Stimulated activated CD4-positive, alpha-beta T cell treated with anti-CD3 and anti-CD28 coated beads, Interleukin-2, amount 100 ng/mL, for 48 hours (primary cell): ENCODE data around the gene SLC45A3.

ENCODE experiments used
- DNase-seq, 2 donors: peaks; one replicate each; pipeline ENCODE4 v3.0.0-alpha.2; 2020

SLC45A3 gene

DNA sequence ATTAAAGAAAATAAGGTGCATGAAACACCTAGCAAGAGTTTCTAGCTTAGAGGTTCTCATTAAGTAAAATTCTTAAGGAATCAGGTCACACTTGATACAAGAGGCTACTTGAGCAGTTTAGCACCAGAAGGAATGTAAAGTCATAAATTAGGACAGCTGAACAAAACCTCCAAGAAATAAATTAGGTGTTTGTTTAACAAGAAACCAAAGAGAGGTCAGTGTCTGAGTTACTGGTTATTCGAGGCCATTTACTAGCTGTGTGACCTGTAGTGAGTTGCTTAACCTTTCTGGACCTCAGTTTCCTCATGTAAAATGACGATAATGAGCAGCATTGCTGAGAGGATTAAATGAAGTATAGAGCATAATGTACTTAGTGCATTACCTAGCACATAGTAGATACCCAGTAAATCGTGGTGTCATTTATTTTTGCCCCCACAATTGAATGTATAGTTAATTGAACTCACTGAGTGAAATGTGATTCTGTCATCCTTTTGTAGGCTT, 47.6 kb downstream of the SLC45A3 start:
- no peak for DNase-seq

DNA sequence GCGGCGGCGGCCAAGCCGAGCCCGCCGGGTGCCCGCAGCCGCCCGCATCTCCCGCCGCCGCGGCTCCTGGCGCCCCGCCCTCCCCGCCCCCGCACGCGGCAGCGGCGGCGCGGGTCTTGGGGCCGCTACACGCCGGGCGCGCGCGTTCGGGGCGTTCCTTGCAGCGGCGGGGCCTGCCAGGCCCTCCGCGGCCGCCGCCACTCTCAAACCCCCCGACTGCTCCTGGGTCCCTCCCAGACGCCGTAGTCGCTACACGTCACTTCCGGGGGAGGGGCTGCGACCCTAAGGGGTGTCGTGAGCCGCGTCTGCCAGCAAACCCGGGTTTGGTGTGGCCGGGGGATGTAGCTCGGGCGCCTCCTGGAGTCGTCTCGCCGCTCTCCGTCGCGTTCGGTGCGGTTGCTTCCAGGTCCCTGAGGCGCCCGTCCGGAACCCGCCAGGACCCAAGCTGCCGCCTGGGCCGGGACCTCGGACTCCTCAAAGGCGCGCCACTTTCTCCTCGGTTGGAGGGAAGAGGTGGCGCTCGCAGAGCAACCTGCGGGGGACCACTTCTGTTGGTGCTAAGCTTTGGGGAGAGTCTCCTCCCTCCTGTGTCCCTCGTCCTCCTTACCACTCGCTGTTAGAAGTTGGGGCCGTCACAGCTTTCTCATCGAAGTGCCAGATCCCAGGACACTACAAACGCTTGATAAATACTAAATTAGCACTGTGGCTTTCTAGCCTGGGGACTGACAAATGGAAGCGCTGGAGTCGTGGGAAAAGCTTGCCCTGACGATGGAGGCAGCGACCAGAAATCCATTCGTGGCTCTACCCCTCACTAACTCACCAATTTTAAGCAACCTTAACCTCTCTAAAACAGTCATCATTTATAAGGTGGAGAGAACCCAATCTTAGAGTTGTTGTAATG, 48.3 kb downstream of the SLC45A3 start, which contains the start of gene ELK4:
Gene ELK4, minus strand, starts transcription at position 244 of the 901 bp plus-strand sequence. CDS start 8,129 bp downstream, outside the sequence.
- DNase-seq = peak; percentile 99

DNA sequence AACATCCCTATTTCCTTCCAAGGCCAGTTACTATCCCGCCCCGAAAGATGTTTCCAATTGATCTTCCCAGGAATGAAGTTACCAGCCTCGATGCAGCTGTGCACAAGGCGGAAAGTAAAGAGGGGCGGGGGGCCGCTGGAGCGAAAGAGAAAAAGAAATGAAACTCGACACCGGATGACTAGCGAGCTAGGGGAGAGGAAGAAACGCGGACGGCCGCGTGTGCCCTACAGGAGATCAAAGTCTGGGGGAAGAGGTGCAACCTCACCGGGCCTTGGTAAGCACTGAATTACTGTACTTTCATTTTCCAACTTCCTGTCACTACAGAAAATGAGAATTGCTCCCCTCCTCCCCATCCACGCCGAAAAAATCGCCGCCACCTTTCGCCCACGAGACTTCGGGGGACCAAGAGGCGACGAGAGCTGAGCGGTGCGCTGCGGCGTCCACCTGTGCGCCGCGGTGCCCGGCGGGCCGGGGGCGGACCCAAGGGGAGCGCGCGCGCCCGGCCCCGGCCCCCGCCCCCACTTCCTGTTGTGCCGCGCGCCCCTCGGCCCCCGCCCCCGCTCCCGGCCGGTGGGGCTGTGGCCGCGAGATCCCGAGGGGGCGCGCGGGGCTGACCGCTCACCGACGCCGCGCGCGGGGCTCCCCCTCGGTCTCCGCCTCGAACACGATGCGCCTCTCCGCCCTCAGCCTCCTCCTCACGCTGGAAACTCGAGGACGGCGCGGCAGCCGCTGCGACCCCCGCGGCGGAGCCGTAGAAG, 49.1 kb downstream of the SLC45A3 start:
- peak; percentile 68 for DNase-seq

DNA sequence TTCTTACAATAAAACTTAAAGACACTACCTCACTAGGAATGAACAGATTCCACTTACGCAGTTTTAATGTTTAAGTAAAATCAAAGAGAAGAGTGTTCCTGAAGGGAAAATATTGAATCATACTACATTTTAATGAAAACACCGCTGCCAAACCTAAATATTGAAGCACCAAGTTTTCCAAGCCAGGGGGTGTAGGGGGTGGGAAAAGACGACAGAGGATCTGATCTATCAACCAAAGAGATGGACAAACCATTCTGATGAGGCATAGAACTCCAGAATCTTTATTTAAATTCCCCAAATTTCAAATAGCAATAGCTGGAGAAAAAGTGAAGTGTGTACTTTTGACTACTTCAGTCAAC, 49.7 kb downstream of the SLC45A3 start:
- no peak for DNase-seq

DNA sequence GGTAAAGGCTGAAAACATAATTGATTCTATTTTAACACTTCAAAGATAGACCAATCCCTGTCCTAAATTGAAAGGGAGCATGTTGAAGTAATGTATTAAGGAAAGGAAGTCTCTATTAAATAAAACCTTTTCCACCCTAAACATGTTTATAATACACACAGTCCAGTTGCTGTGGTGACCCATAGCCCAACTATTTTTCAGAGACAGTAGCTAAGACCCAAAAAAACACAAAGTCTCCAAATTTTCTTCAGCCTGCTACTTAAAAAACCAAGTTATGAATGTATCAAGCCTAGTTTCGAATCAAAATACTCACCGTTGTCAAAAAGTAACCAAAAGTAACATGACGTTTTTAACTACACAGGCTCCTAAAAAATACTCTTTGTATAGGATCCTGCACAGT, 50.1 kb downstream of the SLC45A3 start:
- no peak for DNase-seq

DNA sequence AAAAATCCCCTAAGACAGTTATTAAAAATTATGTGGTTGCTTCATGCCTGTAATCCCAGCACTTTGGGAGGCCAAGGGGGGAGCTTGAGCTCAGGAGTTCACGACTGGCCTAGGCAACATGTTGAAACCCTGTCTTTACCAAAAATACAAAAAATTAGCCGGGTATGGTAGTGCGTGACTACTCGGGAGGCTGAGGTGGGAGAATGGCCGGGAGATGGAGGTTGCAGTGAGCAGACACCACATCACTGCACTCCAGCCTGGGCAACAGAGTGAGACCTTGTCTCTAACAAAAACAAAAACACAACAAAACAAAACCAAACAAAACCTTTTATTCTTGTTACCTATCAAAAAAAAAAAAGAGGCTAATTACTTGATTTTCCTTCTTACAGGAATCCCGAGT, 50.6 kb downstream of the SLC45A3 start:
- no peak for DNase-seq

DNA sequence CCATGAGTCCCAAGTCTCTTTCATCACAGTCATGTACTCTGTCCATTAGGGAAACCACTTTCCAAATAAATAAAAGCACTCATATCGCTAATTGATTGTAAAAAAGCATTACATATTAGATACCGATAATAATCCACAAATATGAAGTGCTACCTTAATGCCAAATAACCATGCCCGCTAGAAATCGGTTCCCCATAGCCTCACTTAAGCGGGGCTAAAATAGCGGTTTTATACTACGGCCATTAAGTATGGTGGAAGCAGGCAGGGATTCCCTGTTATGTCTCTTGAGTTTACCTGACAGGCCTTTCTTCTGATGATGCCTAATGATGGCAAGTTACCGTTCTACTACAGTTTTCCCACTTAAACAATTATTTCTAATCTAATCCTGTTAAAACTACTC, 52.4 kb downstream of the SLC45A3 start:
- no peak for DNase-seq

DNA sequence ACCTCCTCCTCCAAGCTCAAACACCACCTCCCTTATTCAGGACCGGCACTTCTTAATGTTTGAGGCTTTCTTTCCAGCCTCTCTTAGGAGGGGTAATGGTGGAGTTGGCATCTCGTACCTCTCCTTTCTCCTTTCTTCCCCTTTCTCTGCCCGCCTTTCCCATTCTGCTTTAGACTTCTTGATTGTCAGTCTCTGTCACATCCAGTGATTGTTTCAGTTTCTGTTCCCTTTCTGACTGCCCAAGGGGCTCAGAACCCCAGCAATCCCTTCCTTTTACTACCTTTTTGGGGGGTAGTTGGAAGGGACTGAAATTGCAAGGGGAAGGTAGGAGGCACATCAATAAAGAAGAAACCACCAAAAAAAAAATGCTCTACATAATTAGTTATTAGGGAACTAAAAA, 54.1 kb downstream of the SLC45A3 start:
- no peak for DNase-seq

DNA sequence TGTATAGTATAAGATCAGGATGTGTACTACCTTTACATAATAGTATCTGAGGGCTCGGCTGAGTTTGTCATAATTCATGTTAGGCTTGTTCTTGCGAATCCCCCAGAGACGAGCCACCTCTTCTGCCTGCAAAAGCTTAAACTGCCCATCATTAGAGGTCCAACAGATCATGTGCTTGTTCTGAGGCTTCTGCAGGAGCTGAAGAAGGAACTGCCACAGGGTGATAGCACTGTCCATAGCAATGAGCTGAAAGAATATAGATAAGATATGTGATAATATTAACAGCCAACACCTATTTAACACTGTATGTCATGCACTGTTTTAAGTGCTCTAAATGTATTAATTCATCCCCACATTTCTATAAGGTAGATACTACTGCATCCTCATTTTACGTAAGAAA, 56.7 kb downstream of the SLC45A3 start:
- DNase-seq = no peak

DNA sequence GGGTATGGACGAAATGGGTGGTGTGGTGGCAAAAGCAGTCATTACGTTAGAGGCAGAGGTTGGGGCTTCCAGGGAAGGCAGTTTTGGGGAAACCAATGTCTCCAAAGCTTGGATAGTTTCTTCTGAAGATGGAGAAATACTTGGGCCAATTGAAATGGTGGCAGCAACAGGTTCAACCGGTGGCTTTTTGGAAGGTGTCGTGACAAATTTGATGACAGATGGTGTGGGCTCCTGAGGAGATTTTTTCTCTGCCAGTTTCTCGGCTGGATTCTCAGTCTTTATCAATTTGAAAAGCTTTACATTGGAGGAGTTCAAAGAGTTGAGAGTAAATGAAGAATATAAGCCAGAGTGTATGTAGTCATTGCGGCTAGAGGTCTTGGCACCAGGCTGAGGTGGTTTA, 60.0 kb downstream of the SLC45A3 start:
- no peak for DNase-seq

DNA sequence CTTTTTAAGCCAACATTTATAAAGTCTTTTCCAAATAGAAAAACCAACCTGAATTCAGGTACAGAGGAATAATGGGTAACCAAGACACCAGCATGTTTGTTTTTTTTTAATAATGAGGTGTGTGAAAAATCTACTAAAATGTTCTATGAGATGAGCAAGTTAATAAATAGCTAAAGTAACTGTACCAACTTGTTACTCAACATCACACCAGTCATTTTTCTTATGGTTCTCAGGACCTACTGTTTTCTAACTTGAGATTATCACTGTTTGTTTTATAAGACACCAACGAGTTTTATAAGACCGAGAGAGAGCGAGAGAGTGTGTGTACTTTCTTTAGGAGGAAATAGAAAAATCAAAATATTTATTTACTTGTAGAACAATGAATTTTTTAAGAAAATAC, 60.9 kb downstream of the SLC45A3 start:
- no peak for DNase-seq

DNA sequence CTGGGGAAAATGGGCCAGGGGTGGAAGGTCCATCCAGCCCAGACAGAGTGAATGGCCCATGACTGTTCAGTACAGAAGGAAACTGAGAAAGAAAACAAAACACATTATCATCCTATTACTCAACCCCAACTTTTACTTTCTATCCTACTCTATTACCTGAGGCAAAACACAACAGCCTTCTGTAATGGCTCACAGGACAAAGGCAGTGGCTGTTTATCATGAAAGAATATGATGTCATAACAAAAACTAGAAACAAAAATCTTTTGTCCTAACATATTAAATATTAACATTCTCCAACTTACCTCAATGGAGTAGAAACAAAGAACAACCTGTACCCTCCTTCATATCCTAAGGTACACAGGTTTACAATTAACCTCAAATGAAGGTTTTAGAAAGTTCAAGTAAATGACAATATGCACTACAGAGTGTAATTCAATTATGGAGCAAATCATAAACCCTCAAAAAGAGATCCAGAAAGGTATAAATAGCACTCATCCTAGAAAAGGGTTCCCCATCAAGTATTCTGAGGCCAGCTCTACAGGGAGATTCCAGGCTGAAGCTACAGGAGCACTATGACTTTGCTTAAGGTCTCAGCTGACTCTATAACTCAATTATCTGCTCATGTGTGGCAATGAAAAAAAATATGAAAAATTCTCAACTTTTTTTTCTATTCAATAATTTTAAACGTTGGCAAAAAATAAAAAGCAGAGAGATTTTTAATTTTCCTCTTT, 63.6 kb downstream of the SLC45A3 start:
- no peak for DNase-seq

DNA sequence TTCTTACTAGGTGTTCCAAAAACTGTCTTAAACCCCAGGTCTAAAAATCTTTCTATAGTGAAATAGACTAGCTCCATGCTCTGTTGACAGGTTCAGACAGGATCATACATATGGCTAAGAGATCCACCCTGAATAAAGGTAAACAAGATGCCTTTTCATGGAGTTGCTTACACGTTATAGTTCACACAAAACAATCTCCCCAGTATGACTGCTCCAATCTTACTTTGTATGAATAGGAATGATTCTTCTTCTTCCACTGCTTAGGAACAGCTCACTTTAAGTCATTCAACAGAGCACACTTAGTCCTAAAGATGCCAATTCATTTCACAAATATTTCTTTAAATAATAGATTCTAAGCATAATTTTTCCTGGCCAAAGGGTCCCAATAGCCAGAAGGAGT, 64.5 kb downstream of the SLC45A3 start:
- DNase-seq = no peak

DNA sequence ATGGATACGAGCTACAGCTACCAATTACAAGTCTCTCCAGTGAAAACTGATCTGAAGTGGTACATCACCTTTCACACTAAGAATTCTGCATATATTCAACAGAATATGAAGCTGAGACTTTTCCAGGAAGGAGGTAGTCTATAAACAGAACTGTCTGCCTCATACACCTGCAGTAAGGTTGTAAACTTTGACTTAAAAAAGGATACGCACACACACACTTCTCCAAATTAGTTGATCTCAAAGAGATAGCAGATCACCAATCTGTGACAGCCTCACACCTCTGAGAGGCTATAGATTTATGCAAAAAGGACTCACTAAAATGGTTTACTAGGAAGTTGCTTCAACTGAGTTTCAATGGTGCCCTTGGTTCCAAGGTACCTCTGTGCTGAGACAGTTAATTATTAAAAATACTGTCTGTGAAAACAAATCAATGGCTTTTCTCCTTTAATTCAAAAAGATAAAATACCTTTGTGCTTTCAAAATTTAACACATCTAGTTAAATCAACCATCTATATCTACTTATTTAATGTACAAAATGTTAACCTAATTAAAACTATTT, 66.4 kb downstream of the SLC45A3 start:
- no peak for DNase-seq

DNA sequence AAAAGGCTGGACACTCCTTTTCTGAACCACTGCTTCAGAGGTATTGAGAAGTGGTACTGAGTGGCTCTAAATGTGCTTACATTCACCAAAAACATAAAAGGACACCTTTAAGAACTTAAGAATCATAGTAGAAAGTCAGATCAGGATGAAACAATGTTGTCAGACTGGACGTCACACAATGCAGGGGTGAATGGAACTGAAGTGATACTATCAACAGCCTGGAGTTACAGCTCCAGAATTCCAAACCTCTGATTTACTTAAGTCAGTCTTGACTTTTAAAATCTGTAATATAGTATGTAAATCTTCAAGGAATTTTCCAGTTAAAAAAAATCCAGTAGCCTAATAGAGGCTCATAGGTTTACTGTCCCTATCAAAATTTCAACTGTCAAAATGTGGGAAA, 67.8 kb downstream of the SLC45A3 start:
- DNase-seq = no peak

DNA sequence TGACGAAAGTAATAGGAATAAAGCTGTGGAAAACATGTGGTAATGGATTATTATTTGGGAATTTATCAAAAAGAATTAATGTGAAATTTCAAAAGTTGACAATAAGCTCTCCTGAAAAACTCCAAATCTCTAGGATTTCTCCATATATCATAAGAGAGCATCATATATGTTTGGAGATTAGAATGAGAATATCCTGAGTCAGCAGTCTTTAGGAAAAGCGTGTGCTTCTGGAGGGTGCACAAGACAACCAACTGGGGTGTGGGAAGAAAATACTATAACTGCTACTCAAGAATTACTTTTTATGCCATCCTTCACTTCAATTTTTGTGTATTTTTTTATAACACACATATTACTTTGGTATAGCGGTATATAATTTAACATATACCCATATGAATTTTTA, 68.2 kb downstream of the SLC45A3 start:
- no peak for DNase-seq

DNA sequence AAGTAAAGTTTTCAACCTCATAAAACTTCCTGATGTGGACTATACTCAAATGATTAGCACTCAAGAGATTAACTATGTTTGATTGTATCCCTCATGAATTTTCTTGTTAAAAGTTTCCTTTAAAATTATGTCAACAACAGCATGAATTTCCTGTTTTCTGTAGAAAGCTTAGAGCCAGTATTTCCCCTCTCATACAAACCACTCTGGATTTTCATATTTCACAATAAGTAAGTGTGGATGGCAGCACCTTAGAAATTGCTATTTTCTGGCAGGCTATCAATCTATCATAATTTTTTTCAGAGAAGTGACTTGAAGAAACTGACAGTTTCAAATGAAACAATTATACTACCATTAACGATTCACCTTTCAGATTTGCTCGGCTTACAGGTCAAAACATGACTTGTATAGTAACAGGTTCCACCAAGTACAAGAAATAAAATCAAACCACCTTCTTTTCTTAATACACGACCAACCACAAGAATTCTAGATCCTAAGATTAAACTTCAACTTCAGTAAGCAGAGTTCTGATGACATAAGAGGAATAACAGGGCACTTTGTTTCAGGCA, 69.3 kb downstream of the SLC45A3 start:
- no peak for DNase-seq

DNA sequence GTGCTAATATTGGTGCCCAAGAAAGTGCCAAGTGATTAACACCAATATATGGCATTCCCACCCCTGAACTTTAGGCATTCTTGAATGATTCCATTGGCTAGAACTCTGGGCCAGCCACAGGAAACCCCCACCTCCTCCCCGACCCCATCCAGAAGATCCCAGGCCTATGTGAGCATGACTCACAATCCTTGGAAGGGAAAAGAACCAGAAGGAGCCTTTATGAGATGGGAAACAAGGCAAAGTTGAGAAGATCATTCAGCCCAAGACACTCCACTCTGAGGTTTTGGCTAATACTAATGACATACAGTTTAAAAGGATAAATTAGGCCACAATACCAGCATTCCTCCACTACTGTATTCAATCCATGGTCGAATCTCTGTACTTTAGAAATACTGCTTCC, 70.3 kb downstream of the SLC45A3 start:
- DNase-seq = no peak
